MCF 10A (cell line): ENCODE data around the gene C22orf23. TPM values are rescaled to one million over a fixed set of nuclear protein-coding genes. Genes with fewer than 3 reads are reported as not detected.

Experiments used
- BruUV-seq: library from RNA; stranded (reverse); fragments of 400-500 nt; replicated peaks from 2 replicates; lab custom pipeline; 2021; lab: Mats Ljungman, UMichigan
- CTCF ChIA-PET: fragments of 300-600 bp; sonication (Branson Sonifier 250); formaldehyde crosslinking; extraction: SDS; loops from one replicate; lab custom pipeline; 2021; ENCODE audit warnings: antibody characterized with exemption, inconsistent platforms; lab: Yijun Ruan, JAX
- POLR2A ChIA-PET: fragments of 300-600, 350-650 bp; sonication (Branson Sonifier 250); formaldehyde crosslinking; extraction: SDS; loops from one replicate; lab custom pipeline; 2020; ENCODE audit warnings: antibody characterized with exemption, inconsistent platforms; lab: Yijun Ruan, JAX
- DNase-seq: peaks from one replicate; pipeline ENCODE4 v3.0.0-alpha.2; 2018; ENCODE audit not compliant: unreplicated experiment
- H3K27ac Mint-ChIP-seq: one replicate; pipeline ENCODE4 v1.8.0; 2022; ENCODE audit warnings: mild to moderate bottlenecking, low read depth, mixed read lengths; ENCODE audit not compliant: unreplicated experiment
- H3K27me3 Mint-ChIP-seq: one replicate; pipeline ENCODE4 v1.8.0; 2022; ENCODE audit warnings: mixed read lengths; ENCODE audit not compliant: insufficient read depth, unreplicated experiment
- H3K36me3 Mint-ChIP-seq: one replicate; pipeline ENCODE4 v1.8.0; 2022; ENCODE audit warnings: mild to moderate bottlenecking, moderate library complexity, mixed read lengths; ENCODE audit not compliant: insufficient read depth, unreplicated experiment
- H3K4me1 Mint-ChIP-seq: one replicate; pipeline ENCODE4 v1.8.0; 2022; ENCODE audit warnings: mixed read lengths; ENCODE audit not compliant: insufficient read depth, unreplicated experiment
- H3K4me3 Mint-ChIP-seq: one replicate; pipeline ENCODE4 v1.8.0; 2022; ENCODE audit warnings: mild to moderate bottlenecking, moderate library complexity, mixed read lengths; ENCODE audit not compliant: unreplicated experiment
- H3K9me3 Mint-ChIP-seq: one replicate; pipeline ENCODE4 v1.8.0; 2022; ENCODE audit warnings: mixed read lengths; ENCODE audit not compliant: unreplicated experiment
- intact Hi-C: fragments of 100-400 bp; cut with micrococcal nuclease; formaldehyde crosslinking; loops from 2 replicates; pipeline ENCODE4 v1.14.1; 2022
- total RNA-seq: library from RNA; stranded (reverse); gene quantifications from 2 replicates; pipeline ENCODE4 v1.2.3, GENCODE V29; 2022
- TF ChIP-seq, protein P1 (sequence below): fragments of 200-600 bp; IDR thresholded peaks from one replicate; pipeline ENCODE4 v1.8.0; 2022; ENCODE audit warnings: antibody characterized with exemption, mild to moderate bottlenecking; ENCODE audit not compliant: unreplicated experiment

The C22orf23 gene
- total RNA-seq, 1 experiment from 2014 or later: not detected

DNA sequence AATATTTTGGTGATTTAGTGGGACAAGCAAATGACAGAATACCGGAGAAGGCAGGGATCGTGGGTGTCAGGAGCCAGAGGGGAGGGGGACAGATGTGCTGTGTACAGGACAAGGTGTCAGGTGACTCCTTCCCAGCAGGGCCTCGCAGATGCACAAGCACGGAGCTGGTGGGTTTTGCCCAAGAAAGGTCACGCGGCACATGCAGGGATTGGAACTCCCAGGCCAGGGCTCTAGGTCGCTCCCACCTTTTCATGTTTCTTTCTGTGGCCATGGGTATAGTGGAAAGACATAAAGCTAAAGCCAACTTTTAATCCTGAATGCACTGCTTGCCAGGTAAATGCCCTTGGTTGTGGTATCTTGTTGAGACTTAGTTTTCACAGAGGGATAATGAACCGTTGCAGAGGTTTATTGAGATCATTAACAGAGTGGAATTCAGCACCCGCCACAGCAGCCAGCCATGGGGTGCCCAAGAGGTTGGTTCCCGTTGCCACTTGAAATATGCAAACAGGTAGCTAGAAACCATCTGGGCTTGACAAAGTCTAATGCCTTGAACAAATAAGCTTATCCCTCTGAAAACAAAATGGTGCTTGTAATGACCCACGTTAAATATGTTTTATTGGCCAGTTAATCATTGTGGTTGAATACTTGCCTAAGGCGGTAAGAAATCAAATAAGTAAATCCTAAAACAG, 10.1 kb downstream of the C22orf23 start:
- BruUV-seq: TSS peak; percentile 5
- no peaks in the 10 kb centered on the region for H3K27me3 Mint-ChIP-seq
- H3K4me3 Mint-ChIP-seq: no peak overlapping the region
- ChIA-PET POLR2A (interaction anchor here (0.7 to 2.4 kb wide), 3 partner anchors 11 to 56 kb away, joined by 3 to 13 read pairs (median 3); partner anchors contain the start of genes C22orf23 and POLR2F), CTCF (interaction anchor here (1.4 to 2.8 kb wide), 2 partner anchors 10 to 22 kb away, joined by 4 to 14 read pairs; no protein-coding TSS in a partner anchor)
- H3K36me3 Mint-ChIP-seq: peaks cover 68% of the 10 kb centered on the region
- TF ChIP-seq, protein P1, sequence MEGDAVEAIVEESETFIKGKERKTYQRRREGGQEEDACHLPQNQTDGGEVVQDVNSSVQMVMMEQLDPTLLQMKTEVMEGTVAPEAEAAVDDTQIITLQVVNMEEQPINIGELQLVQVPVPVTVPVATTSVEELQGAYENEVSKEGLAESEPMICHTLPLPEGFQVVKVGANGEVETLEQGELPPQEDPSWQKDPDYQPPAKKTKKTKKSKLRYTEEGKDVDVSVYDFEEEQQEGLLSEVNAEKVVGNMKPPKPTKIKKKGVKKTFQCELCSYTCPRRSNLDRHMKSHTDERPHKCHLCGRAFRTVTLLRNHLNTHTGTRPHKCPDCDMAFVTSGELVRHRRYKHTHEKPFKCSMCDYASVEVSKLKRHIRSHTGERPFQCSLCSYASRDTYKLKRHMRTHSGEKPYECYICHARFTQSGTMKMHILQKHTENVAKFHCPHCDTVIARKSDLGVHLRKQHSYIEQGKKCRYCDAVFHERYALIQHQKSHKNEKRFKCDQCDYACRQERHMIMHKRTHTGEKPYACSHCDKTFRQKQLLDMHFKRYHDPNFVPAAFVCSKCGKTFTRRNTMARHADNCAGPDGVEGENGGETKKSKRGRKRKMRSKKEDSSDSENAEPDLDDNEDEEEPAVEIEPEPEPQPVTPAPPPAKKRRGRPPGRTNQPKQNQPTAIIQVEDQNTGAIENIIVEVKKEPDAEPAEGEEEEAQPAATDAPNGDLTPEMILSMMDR: no peak
- no peak overlapping the region for H3K27ac Mint-ChIP-seq
- H3K4me1 Mint-ChIP-seq: no peaks in the 10 kb centered on the region
- no peak for DNase-seq
- H3K9me3 Mint-ChIP-seq: no peaks in the 10 kb centered on the region
- intact Hi-C loops: no loop called here

DNA sequence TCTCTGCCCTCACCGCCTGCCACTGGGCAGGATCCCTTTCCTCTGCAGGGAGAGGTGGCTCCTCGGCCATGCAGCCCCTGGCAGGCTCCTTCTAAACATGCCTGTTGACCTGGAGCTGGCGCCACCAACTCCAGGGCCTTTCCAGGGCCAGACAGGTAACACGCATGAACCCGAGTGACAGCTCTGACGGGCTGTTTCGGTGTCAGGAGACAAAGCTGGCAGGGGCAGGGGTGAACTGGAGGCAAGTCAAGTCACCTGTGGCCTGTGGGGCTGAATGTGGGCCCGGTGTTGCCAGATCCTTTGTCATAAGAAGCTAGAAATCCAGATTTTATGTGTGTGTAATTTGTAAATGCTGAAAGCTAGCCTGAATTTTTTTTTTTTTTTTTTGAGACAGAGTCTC, 11.3 kb downstream of the C22orf23 start:
- H3K36me3 Mint-ChIP-seq: peaks cover 76% of the 10 kb centered on the region
- no TSS peak for BruUV-seq
- CTCF ChIA-PET: interaction anchor here (1.4 to 2.8 kb wide), 2 partner anchors 9 to 24 kb away, joined by 4 to 14 read pairs; no protein-coding TSS in a partner anchor

DNA sequence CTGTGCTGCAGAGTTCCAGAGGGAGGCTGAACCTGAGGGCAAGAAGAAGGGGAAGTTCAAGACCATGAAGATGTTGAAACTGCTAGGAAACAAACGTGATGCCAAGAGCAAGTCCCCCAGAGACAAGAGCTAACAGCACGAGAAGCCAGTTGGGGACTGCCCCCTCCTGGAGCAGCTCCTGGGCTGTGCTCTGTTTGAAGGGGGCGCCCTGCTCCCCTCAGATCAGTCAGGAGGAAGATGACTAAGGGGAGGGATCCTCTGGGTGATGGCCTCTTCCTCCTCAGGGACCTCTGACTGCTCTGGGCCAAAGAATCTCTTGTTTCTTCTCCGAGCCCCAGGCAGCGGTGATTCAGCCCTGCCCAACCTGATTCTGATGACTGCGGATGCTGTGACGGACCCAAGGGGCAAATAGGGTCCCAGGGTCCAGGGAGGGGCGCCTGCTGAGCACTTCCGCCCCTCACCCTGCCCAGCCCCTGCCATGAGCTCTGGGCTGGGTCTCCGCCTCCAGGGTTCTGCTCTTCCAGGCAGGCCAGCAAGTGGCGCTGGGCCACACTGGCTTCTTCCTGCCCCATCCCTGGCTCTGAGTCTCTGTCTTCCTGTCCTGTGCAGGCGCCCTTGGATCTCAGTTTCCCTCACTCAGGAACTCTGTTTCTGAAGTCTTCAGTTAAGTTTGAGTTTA, 12.6 kb downstream of the C22orf23 start:
- Mint-ChIP-seq H3K4me3 (no peak overlapping the region), H3K27ac (no peak overlapping the region), H3K4me1 (no peaks in the 10 kb centered on the region), H3K36me3 (peaks cover 87% of the 10 kb centered on the region), H3K27me3 (no peaks in the 10 kb centered on the region), H3K9me3 (no peaks in the 10 kb centered on the region)
- BruUV-seq: no TSS peak
- no peak for DNase-seq
- ChIA-PET CTCF (interaction anchor here (0.9 to 1.4 kb wide), 2 partner anchors 53 to 77 kb away, joined by 3 read pairs; no protein-coding TSS in a partner anchor), POLR2A (interaction anchor here (1.2 kb wide), 1 partner anchor 332 kb away, joined by 4 read pairs; the partner anchor contains the start of gene GGA1)
- TF ChIP-seq, protein P1: no peak
- intact Hi-C loops: no loop called here

More for the DNA sequence above, 11.3 kb downstream of the C22orf23 start:
- no peak for DNase-seq
- TF ChIP-seq, protein P1: no peak
- H3K27ac Mint-ChIP-seq: no peak overlapping the region
- no peak overlapping the region for H3K4me3 Mint-ChIP-seq
- no peaks in the 10 kb centered on the region for H3K27me3 Mint-ChIP-seq
- intact Hi-C loops: no loop called here
- no peaks in the 10 kb centered on the region for H3K4me1 Mint-ChIP-seq
- H3K9me3 Mint-ChIP-seq: no peaks in the 10 kb centered on the region
- POLR2A ChIA-PET: interaction anchor here (0.6 to 2.4 kb wide), 5 partner anchors 9 to 153 kb away, joined by 3 to 13 read pairs (median 4); partner anchors contain the start of genes C22orf23 and POLR2F
